NCI-H2171 (cell line): Measurements from ENCODE around the gene UFM1.
"Not testable (repeated sequence)": the region's sequence is repeated elsewhere in the genome, so short reads cannot be mapped to it uniquely, and the experiment has no call there.

ENCODE experiments used
- DNase-seq: peaks from one replicate; lab custom pipeline; 2025; lab: John Stamatoyannopoulos, UW

The UFM1 gene

DNA sequence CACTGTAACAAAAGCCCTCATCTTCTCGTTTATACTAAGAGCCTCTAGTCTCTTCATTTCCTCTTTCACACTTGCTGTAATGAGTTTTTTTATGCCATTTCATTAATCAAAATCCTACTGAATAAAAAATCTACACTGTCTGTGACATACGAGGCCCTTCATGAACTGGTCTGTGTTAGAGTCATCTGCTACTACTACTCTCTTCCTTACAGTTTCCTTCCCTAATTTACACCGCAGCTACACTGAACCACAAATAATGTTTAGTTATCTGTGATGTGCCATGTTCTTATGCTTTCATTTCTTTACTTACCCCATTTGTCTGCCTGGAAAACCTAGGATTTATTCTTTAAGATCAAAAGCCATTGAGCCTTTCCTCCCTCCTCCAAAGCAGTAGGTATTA is 16.0 kb downstream of the UFM1 start:
- DNase-seq: no peak

DNA sequence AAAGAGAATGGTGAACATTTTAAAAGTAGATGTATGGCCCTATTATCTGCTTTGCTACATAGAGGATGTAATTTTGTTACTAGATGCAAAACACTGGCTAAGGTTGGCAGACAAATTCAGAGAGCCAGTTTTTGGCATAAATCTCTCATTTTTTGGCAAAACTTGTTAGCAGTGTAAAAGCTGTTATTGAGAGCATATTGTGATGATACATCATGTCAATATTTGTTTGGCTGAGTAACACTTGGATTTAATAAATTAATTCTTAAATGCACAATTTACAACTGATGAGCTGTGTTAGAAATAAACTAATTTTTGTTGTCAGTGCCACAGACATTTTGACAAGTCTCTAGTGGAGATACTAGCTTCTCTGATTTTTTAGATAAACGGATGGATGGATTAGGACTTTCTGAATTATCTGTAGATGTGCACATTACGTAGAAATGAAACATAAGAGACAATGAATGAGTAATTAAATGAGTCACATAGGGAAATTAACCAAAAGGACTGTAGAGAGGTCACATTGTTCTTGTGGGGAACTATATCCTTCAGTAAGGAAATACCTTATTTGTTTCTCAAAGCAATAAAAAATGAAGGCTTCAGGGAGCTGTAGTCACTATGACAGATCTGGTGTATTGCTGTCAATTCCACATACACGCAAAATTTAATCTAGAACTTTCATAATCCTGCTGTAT is 17.4 kb downstream of the UFM1 start:
- no peak for DNase-seq

DNA sequence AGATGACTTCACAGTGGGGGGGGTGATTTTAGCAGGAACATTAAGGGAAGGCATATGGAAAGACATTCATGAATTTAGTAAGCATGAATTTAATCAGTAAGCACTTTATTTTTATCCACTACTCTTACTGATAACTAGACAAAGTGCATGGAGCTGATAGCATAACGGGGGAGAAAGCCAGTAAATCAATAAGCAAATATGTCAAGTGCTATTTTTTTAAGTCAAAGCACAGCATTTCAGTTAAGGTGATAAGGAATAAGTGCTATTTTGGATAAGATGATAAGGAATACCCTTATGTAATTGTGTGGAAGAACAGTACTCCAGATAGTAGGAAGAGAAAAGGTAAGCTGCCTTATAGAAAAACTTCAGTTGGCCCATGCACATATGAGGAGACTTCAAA is 19.4 kb downstream of the UFM1 start:
- DNase-seq: no peak

DNA sequence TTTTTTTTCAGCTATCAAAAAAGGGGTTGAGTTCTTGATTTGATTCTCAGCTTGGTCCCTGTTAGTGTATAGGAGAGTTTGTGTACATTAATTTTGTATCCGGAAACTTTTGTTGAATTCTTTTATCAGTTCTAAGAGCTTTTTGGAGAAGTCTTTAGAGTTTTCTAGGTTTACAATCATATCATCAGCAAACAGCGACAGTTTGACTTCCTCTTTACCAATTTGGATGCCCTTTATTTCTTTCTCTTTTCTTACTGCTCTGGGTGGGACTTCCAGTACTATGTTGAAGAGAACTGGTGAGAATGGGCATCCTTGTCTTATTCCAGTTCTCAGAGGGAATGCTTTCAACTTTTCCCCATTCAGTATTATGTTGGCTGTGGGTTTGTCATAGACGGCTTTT is 20.4 kb downstream of the UFM1 start:
- not testable (repeated sequence) for DNase-seq

DNA sequence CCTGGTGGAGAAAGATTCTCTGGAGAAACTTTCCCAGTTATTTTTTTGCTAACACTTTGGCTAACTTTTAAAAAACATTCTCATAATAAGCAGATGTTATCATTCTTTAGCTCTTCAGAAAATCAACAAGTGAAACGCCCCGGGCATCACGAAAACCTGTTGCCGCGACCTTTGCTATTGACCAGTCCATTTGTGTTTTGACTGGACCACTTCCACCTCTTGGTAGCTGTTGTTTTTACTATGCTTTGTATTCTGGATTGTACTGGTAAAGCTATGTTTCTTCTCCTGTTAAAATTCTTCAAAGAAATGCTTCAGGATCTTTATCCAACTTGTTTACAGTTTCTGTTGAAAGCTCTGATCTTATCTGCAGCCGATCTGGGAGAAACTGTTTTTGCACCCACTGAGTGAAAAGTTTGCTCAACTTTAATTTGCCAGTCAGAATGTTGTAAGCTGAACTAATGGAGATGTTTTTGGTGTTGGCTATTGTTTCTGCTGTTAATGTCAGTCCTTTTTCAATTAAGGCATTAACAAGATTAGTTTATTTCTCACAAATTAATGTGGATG is 23.3 kb downstream of the UFM1 start:
- no peak for DNase-seq

DNA sequence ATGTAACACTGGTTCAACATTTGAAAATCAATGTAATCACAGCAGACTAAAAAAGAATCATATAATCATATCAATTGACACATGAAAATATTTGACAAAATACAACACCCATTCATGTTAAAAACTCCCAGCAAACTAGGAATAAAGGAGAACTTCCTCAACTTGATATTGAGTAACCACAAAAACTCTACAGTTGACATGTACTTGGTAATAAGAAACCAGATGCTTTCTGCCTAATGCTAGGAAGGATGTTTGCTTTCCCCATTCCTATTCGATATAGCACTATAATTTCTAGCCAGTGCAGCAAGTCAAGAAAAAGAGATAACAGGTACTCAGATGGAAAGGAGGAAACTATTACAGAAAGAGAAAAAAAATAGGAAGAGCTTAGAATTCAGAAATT is 26.9 kb downstream of the UFM1 start:
- DNase-seq: no peak

DNA sequence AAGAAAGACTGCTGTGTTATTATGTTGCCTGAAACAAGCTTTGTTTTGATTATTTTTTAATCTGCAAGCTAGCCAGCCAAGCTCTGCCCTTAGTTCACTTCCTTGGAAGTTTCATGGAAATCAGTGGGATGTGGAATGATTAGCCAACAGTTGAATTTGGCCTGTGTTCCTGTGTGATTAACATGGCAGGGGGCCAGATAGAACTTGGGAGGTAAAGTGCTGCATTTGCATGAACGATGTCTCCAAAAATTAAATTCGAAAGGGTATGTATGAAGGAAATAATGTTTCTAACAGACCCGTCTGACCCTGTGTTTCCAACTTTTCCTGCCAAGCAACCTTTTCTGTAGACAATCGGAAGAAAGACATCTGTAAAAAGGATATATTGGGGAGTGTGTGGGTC is 32.2 kb downstream of the UFM1 start:
- DNase-seq: no peak

DNA sequence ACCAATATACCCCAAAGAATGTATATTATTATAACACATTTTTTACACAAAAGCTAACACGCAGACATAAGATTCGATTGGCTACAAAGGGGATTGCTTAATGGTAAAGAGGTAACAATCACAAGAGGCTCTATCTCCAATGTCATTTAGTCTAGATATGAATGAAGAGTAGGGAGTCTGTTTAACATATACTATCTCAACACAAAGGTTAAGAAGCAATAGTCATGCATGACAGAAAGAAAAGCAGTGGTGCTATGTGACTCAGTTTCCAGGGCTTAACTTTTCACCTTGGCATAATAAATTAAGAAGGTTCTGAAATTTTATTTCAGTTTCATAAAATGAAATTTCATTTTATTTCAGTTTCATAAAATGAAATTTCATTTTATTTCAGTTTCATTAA is 33.3 kb downstream of the UFM1 start:
- DNase-seq: no peak

DNA sequence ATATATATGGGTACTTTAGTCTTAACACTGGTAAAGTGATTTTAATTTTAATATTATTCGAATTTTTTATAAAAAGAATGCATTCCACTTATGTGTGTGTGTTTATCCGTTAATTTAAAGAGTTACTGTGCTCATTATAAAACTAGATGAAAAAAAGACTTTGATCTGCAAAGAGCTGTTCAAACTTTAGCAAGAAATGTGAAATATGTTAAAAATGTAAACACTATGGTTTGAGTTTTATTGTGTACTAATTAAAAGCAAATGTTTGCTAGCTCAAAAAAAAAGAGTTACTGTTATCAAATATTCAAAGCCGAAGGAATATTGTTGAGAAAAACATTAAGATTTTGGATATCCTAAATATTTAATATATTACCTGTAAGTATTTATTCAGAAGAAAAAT is 34.5 kb downstream of the UFM1 start:
- no peak for DNase-seq

DNA sequence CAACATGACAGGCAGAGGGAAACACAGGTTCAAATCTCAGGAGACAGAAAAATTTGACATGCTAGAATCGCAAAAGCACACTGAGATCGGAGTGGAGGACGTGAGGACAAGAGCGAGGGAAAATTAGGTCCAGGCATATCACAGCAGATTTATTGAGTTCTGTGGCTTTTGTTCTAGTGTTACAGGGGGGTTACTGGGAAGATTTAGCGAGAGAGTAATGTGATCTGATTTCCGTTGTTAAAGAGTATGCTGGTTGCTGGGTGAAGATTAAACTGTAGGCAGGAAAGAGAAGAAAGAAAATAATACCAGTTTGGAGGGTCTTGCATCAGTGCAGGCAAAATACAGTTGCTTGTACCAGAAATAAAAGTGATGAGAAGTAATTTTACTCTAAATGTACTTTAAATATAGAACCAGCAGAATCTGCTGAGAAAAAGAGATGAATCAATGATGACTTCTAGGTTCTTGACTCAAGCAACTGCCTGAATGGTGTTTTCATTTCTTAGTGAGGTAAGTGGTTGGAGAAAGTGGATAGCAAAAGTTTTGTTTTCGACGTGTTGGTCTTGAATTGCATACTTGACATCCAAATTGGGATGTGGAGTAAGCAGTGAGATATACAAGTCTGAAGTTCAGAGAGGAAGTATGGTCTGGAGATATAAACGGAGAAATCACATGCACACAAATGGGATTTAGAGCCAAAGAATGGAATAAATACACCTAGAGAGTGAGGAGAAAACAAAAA is 35.7 kb downstream of the UFM1 start:
- DNase-seq: no peak

DNA sequence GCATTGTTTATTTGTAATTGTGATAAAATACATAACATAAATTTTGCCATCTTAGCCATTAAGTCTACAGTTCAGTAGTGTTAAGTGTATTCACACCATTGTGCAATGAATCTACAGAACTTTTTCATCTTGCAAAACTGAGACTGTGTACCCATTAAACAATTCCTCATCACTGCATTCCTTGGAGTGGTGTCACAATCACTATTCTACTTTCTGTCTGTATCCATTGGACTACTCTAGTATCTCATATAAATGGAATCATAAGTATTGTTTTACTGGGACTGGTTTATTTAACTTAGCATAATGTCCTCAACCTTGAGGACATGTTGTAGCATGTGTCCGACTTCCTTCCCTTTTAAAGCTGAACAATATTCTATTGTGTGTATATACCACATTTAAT is 36.8 kb downstream of the UFM1 start:
- no peak for DNase-seq

DNA sequence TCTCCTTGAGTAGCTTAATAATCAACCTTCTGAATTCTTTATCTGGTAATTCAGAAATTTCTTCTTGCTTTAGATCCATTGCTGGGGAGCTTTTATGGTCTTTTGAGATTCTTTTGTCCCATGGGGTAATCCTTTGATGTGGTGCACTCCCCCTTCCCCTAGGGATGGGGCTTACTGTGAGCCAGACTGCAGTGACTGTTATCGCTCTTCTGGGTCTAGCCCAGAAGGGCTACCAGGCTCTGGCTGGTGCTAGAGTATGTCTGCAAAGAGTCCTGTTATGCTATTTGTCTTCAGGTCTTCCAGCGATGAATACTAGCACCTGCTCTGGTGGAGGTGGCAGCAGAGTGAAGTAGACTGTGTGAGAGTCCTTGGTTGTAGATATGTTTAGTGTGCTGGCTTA is 41.7 kb downstream of the UFM1 start:
- DNase-seq: no peak

DNA sequence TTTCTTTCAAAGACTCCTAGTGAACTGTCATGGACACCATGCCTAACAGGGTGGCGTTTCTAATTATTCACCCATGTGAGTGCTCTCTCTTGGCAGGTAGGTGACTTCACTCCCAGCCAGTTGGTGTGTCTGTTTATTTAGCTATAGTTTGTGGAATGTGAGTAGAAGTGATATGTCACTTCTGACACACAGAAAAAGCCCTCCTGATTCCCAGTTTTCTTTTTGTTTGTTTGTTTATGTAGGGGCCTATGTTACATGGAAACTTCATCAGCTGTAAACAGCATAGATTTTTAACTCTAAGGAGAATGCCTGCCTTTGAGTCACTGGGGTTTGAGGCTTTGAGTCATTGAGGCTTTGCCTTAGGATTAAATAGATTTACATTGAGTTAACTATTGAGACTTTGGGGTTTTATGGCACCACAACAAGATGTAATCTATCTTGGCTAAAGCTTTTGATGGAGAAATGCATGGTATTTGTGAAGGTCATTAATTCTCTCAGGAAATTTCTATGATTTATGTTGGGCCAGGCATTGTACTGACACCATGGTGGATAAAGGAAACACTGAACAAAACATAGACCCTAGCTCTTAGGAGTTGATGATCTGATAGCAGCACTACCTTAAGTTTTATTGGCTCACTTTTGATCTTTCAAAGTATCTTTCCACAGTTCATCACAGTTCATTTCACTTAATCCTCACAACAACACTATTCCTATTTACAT is 45.3 kb downstream of the UFM1 start:
- DNase-seq: no peak

DNA sequence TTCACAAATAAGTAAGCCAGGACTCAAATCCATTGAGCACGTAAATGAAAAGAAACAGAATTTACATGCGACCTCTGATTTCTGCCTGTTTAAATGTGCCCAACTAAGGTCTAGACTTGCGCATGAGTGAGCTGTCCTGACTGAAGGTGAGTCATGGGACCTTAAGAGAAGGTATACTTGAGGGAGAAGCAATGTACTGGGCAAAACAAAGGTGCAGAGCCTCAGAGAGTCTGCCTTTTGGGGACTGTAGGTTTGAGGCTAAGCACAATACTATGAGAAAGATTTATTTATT is 45.8 kb downstream of the UFM1 start:
- DNase-seq: no peak

DNA sequence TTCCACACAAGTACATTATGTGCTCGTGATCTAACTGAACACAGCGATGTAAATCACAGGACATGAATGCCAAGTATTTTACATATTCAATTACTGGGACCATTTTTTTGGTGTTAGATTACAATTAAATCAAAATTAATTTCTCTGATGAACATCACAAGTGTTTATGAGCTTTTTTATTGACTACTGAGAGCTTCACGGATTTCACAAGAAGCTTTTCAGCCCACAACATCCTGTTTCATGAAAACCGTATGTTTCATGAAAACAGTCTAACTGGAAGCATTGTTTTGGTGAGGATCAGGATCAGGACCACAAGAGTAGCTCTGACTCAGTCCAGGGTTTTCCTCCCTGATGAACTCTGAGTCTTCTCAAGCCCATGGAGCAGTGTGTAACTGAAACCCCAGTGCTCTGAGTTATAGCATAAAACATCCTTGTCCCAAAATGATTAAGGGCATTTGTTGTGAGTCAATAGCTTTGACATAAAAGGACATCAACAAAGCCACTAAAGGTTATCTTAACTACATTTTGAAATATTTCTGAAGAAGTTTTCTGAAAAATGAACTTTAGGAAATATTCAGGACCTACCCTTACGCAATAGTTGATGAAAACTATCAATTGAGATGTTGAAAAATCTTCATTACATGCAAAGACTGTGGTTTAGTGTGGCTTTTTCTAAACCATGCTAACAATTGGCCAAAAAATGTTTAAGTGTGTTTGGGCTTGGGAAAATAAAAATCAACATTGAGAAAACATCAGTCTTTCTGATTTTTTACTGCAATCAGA is 49.3 kb downstream of the UFM1 start:
- no peak for DNase-seq

DNA sequence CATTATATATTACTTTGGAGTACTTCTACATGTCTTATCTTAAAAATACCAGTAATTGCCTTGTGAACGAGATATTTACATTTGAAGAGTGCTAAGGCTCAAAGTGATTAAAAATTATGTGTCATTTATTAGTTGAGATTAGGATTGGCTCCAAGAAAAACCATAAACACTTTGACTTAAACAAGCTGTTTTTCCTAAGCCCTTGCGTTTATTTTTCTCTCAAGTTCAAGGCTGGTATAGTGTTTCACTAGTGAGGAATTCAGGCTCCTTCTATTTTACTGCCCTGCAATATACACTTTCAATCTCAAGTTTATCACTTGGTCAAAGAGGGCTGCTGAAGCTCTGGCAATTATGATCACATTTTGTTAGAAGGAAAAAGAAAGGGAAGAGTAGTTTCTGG is 49.9 kb downstream of the UFM1 start:
- no peak for DNase-seq

DNA sequence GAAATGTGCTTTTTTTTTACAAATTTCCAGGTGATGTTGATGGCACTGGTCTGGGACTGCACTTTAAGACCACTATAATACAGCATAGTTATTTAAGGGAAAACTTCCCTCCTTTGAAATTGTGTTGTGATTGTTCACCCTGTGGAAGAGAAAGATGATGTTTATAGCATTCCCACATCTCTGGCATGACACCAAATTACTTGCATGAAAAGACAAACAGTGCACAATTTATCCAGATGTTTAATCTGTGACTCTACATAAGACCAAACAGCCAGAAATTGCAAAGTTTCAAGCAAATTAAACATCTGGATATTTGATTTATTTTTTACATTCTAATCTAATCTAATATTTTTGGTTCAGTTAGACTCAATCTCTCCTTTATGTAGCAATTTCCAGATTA is 51.6 kb downstream of the UFM1 start:
- no peak for DNase-seq

DNA sequence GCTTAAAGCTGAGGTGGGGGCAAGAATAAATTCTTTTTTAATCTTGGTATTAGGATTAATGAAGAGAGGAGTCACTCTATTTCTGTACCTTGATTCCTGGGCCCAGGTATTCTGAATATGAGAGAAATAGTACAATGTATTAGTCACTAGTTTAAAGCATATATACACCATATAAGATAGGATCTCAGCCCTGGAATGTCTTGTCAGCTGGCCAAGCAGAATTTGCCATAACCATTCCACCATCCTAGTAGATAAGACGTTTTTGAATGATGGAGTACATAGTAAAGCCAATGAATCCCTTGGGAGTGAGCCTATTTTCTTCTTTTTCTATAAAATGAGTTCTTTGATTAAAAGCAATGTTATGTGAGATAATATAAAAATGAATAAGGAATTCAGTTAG is 55.6 kb downstream of the UFM1 start:
- no peak for DNase-seq

DNA sequence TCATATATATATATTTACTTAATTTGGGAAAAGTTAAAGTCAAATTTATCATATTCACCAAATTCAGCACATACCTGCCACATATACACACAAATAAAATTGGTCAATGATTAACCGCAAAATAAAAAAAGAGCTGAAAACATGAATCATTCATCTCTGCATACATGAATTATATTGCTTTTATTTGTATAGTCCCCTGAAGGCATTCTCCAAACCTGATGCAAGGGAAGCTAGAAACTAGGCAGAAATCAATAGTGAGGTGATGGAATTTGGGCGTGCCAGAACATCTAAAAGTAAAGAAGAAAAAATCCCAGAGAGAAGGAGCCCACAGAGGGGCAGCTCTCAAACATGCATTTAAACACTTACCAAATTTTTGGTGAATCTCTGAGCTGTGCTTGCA is 60.1 kb downstream of the UFM1 start:
- no peak for DNase-seq

DNA sequence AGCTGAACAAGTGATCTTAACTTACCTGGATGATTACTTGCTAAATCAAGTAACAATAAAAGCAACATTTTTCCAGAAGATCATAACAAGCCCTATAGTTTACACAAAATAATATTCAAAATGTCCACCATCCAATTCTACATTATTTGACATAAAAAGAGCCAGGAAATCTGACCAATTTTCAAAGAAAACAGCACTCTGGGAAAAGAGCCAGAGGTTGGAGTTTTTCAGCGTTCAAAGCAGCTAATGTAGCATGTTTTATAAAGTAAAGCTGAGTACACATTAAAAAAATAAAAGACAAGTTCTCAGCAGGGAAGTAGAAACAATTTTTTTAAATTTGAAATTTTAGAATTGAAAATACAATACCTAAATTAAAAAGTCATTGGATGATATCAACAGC is 62.6 kb downstream of the UFM1 start:
- DNase-seq: no peak
